HEK293 (cell line): ENCODE results near the gene KLK7.

Source experiments
- CTCF ChIA-PET: fragments of 350-600 bp; formaldehyde crosslinking; extraction: SDS; loops from one replicate; lab custom pipeline; 2021; ENCODE audit warnings: antibody characterized with exemption; lab: Yijun Ruan, JAX
- POLR2A ChIA-PET: fragments of 300-600 bp; formaldehyde crosslinking; extraction: SDS; loops from one replicate; lab custom pipeline; 2020; ENCODE audit warnings: antibody characterized with exemption, inconsistent platforms; lab: Yijun Ruan, JAX
- H3K27ac ChIP-seq: fragments of 200-500 bp; sonication (Bioruptor generic); 2 replicates; pipeline ENCODE4 v1.5.1; 2014; ENCODE audit warnings: low read depth, low read length, control low read depth, inconsistent platforms; ENCODE audit errors: extremely low read depth
- H3K36me3 ChIP-seq, 2 experiments: fragments of 200-500 bp in 1 of 2; sonication (Bioruptor generic) in 1 of 2; 1 replicate in 1 of 2; 2 replicates in 1 of 2; pipeline ENCODE4 v1.5.1; 2014 to 2017; ENCODE audit warnings: inconsistent platforms in 2 of 2, low read length in 2 of 2; ENCODE audit not compliant: control insufficient read depth in 2 of 2, insufficient read depth in 1 of 2
- H3K4me1 ChIP-seq: fragments of 200-500 bp; sonication (Bioruptor generic); 2 replicates; pipeline ENCODE4 v1.5.1; 2014; ENCODE audit warnings: mild to moderate bottlenecking, low read length, inconsistent platforms; ENCODE audit not compliant: control insufficient read depth, insufficient read depth
- H3K4me3 ChIP-seq: 2 replicates; pipeline ENCODE4 v1.5.1; 2011; ENCODE audit warnings: low read depth, mild to moderate bottlenecking, control low read depth, low read length, moderate library complexity
- H3K9me3 ChIP-seq: fragments of 200-500 bp; sonication (Bioruptor generic); 2 replicates; pipeline ENCODE4 v1.5.1; 2014; ENCODE audit warnings: low read depth, low read length, inconsistent platforms; ENCODE audit not compliant: control insufficient read depth, insufficient read depth
- BCL11B ChIP-seq: fragments of 450-650 bp; formaldehyde crosslinking; IDR thresholded peaks from 2 replicates; pipeline ENCODE4 v1.5.1; 2016; ENCODE audit warnings: low read depth, missing biosample characterization, missing genetic modification characterization
- EGR2 ChIP-seq: fragments of 450-650 bp; formaldehyde crosslinking; IDR thresholded peaks from 2 replicates; pipeline ENCODE4 v1.5.1; 2016; ENCODE audit warnings: low read depth, missing biosample characterization, missing genetic modification characterization
- GLI2 ChIP-seq: fragments of 450-650 bp; formaldehyde crosslinking; IDR thresholded peaks from 2 replicates; pipeline ENCODE4; 2017; ENCODE audit warnings: missing biosample characterization, missing genetic modification characterization, low read depth, borderline replicate concordance
- MYNN ChIP-seq: fragments of 450-650 bp; formaldehyde crosslinking; IDR thresholded peaks from 2 replicates; pipeline ENCODE4 v1.5.1; 2016; ENCODE audit warnings: missing biosample characterization, missing genetic modification characterization, borderline replicate concordance
- OVOL3 ChIP-seq: fragments of 450-650 bp; formaldehyde crosslinking; IDR thresholded peaks from 2 replicates; pipeline ENCODE4 v1.5.1; 2016; ENCODE audit warnings: missing biosample characterization, missing genetic modification characterization
- SALL2 ChIP-seq: fragments of 450-650 bp; formaldehyde crosslinking; IDR thresholded peaks from 2 replicates; pipeline ENCODE4 v1.5.0; 2017; ENCODE audit warnings: missing biosample characterization, mild to moderate bottlenecking, missing genetic modification characterization, borderline replicate concordance
- SETDB1 ChIP-seq: IDR thresholded peaks from one replicate; pipeline ENCODE4 v1.6.1; 2017; ENCODE audit warnings: mild to moderate bottlenecking, low read length, moderate library complexity, mixed read lengths; ENCODE audit not compliant: insufficient read length
- YY2 ChIP-seq: fragments of 450-650 bp; formaldehyde crosslinking; IDR thresholded peaks from 2 replicates; pipeline ENCODE4 v1.5.1; 2016; ENCODE audit warnings: missing biosample characterization, missing genetic modification characterization
- ZBTB7A ChIP-seq: fragments of 450-650 bp; formaldehyde crosslinking; IDR thresholded peaks from 2 replicates; pipeline ENCODE4 v1.5.1; 2016; ENCODE audit warnings: low read depth, missing biosample characterization, missing genetic modification characterization
- ZNF114 ChIP-seq: fragments of 450-650 bp; formaldehyde crosslinking; IDR thresholded peaks from 2 replicates; pipeline ENCODE4 v1.5.0; 2017; ENCODE audit warnings: missing biosample characterization, missing genetic modification characterization
- ZNF132 ChIP-seq: fragments of 450-650 bp; formaldehyde crosslinking; IDR thresholded peaks from 2 replicates; pipeline ENCODE4 v1.5.1; 2017; ENCODE audit warnings: missing biosample characterization, missing genetic modification characterization, borderline replicate concordance
- ZNF174 ChIP-seq: fragments of 450-650 bp; formaldehyde crosslinking; IDR thresholded peaks from 2 replicates; pipeline ENCODE4 v1.5.0; 2017; ENCODE audit warnings: missing biosample characterization, mild to moderate bottlenecking, missing genetic modification characterization
- ZNF19 ChIP-seq: fragments of 450-650 bp; formaldehyde crosslinking; IDR thresholded peaks from 2 replicates; pipeline ENCODE4; 2016; ENCODE audit warnings: missing biosample characterization, missing genetic modification characterization, low read depth
- ZNF23 ChIP-seq: fragments of 450-650 bp; formaldehyde crosslinking; IDR thresholded peaks from 2 replicates; pipeline ENCODE4 v1.5.1; 2016; ENCODE audit warnings: missing biosample characterization, missing genetic modification characterization, borderline replicate concordance
- ZNF274 ChIP-seq, 2 experiments: fragments of 200-500 bp in 1 of 2; fragments of 450-650 bp in 1 of 2; sonication (Bioruptor generic) in 1 of 2; formaldehyde crosslinking in 1 of 2; IDR thresholded peaks; 2 replicates each; pipeline versions ENCODE4 v1.5.1 to v1.6.1; 2014 to 2016; ENCODE audit warnings: borderline replicate concordance in 1 of 2, inconsistent platforms in 1 of 2, low read length in 1 of 2, missing biosample characterization in 1 of 2, missing genetic modification characterization in 1 of 2
- ZNF423 ChIP-seq: fragments of 450-650 bp; formaldehyde crosslinking; IDR thresholded peaks from 2 replicates; pipeline ENCODE4 v1.5.1; 2016; ENCODE audit warnings: missing biosample characterization, missing genetic modification characterization
- ZNF473 ChIP-seq: fragments of 450-650 bp; formaldehyde crosslinking; IDR thresholded peaks from 2 replicates; pipeline ENCODE4 v1.5.1; 2017; ENCODE audit warnings: missing biosample characterization, missing genetic modification characterization
- ZNF549 ChIP-seq: fragments of 450-650 bp; IDR thresholded peaks from 2 replicates; pipeline ENCODE4 v1.5.1; 2018; ENCODE audit warnings: missing biosample characterization, missing genetic modification characterization, mild to moderate bottlenecking, inconsistent platforms, moderate library complexity
- ZNF555 ChIP-seq: fragments of 450-650 bp; formaldehyde crosslinking; conservative IDR thresholded peaks from 2 replicates; pipeline ENCODE4 v1.5.1; 2017; ENCODE audit warnings: missing biosample characterization, mild to moderate bottlenecking, missing genetic modification characterization, inconsistent platforms
- ZNF571 ChIP-seq: fragments of 450-650 bp; formaldehyde crosslinking; IDR thresholded peaks from 2 replicates; pipeline ENCODE4 v1.5.0; 2017; ENCODE audit warnings: missing biosample characterization, missing genetic modification characterization
- ZNF654 ChIP-seq: fragments of 450-650 bp; formaldehyde crosslinking; IDR thresholded peaks from 2 replicates; pipeline ENCODE4 v1.5.1; 2016; ENCODE audit warnings: low read depth, missing biosample characterization, missing genetic modification characterization
- ZNF792 ChIP-seq: fragments of 450-650 bp; formaldehyde crosslinking; IDR thresholded peaks from 2 replicates; pipeline ENCODE4 v1.5.1; 2016; ENCODE audit warnings: missing biosample characterization, missing genetic modification characterization
- TF ChIP-seq, protein P1 (sequence below): fragments of 450-650 bp; formaldehyde crosslinking; IDR thresholded peaks from 2 replicates; pipeline ENCODE4 v1.5.1; 2016; ENCODE audit warnings: missing biosample characterization, missing genetic modification characterization
- TF ChIP-seq, protein P2 (sequence below): fragments of 450-650 bp; formaldehyde crosslinking; IDR thresholded peaks from 2 replicates; pipeline ENCODE4 v1.5.1; 2016; ENCODE audit warnings: missing biosample characterization, missing genetic modification characterization

Gene KLK7

DNA sequence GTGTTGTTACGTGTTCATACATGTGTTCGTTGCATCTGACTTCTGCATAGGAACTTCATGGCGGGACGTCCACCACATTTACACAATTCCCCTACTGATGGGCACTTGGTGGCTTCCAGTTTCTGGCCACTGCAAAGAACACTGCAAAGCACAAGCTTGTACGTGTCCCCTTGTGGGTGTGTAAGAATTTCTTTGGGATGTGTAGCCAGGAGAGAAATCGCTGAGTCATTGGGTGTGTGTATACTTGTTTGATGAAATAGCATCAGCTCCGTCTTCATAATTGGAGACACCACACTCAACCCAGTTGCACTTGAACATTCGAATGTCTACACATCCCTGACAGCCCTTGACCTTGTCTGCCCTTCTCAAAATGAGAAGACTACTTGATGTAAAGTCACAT is 50.1 kb downstream of the KLK7 start:
- no peak overlapping the region for H3K27ac ChIP-seq
- TF ChIP-seq BCL11B (tag by site-specific recombination) (no peak), GLI2 (tag by site-specific recombination) (no peak), ZNF132 (no peak), SALL2 (tag by site-specific recombination) (no peak), ZNF274 (IDR thresholded peaks at IDR 0.05; ENCODE audit: low read length) (no peak), ZNF274 (tag by site-specific recombination; IDR thresholded peaks at IDR 0.05; ENCODE audit: borderline replicate concordance) (no peak), EGR2 (no peak), ZNF114 (tag by site-specific recombination) (no peak), OVOL3 (tag by site-specific recombination) (no peak), ZNF19 (tag by site-specific recombination) (no peak), ZNF174 (tag by site-specific recombination) (no peak), YY2 (no peak), ZNF571 (tag by site-specific recombination) (no peak), ZBTB7A (tag by site-specific recombination) (no peak), ZNF792 (tag by site-specific recombination) (no peak), ZNF23 (tag by site-specific recombination) (no peak), ZNF473 (tag by site-specific recombination) (no peak)
- TF ChIP-seq, protein P1, sequence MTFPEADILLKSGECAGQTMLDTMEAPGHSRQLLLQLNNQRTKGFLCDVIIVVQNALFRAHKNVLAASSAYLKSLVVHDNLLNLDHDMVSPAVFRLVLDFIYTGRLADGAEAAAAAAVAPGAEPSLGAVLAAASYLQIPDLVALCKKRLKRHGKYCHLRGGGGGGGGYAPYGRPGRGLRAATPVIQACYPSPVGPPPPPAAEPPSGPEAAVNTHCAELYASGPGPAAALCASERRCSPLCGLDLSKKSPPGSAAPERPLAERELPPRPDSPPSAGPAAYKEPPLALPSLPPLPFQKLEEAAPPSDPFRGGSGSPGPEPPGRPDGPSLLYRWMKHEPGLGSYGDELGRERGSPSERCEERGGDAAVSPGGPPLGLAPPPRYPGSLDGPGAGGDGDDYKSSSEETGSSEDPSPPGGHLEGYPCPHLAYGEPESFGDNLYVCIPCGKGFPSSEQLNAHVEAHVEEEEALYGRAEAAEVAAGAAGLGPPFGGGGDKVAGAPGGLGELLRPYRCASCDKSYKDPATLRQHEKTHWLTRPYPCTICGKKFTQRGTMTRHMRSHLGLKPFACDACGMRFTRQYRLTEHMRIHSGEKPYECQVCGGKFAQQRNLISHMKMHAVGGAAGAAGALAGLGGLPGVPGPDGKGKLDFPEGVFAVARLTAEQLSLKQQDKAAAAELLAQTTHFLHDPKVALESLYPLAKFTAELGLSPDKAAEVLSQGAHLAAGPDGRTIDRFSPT (tag by site-specific recombination) = no peak
- TF ChIP-seq, protein P2, sequence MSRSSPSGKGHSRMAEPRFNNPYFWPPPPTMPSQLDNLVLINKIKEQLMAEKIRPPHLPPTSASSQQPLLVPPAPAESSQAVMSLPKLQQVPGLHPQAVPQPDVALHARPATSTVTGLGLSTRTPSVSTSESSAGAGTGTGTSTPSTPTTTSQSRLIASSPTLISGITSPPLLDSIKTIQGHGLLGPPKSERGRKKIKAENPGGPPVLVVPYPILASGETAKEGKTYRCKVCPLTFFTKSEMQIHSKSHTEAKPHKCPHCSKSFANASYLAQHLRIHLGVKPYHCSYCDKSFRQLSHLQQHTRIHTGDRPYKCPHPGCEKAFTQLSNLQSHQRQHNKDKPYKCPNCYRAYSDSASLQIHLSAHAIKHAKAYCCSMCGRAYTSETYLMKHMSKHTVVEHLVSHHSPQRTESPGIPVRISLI = no peak
- TF ChIP-seq, all 188 proteins: peak for 0
- H3K9me3 ChIP-seq = no peaks in the 10 kb centered on the region
- no peak overlapping the region for H3K4me3 ChIP-seq
- ChIA-PET POLR2A (interaction anchor here (0.6 kb wide), 1 partner anchor 21 kb away, joined by 4 read pairs; no protein-coding TSS in a partner anchor), CTCF (interaction anchor here (0.9 to 4.3 kb wide), 6 partner anchors 12 to 226 kb away, joined by 3 to 33 read pairs (median 4); no protein-coding TSS in a partner anchor)
- H3K4me1 ChIP-seq = no peaks in the 10 kb centered on the region
- H3K36me3 ChIP-seq = no peaks in the 10 kb centered on the region

DNA sequence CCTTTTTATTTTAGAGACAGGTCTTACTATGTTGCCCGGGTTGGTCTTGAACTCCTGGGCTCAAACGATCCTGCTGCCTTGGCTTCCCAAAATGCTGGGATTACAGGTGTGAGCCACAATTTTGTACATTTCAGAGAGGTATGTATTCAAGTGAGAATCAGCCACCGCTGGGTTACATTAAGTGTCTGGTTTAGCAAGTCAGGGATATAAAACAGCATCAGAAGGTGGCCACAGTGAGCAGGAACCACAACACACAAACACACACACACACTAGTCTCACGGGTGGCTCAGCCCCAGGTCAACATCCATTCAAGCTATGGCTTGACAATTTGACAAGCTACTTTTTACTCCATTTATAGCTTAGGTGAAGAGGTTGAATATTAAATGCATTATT is 51.0 kb downstream of the KLK7 start:
- Histone ChIP-seq H3K4me3 (no peak overlapping the region), H3K27ac (no peak overlapping the region), H3K4me1 (no peaks in the 10 kb centered on the region), H3K36me3 (no peaks in the 10 kb centered on the region), H3K9me3 (no peaks in the 10 kb centered on the region)
- TF ChIP-seq ZNF549 (tag by site-specific recombination) (no peak), GLI2 (tag by site-specific recombination) (no peak), MYNN (tag by site-specific recombination) (no peak), ZNF555 (tag by site-specific recombination) (no peak), ZNF654 (no peak), OVOL3 (tag by site-specific recombination) (no peak), SETDB1 (no peak), ZNF423 (tag by site-specific recombination) (no peak), BCL11B (tag by site-specific recombination) (no peak), ZNF174 (tag by site-specific recombination) (no peak)
- ChIA-PET POLR2A (no interaction called here), CTCF (interaction anchor here (0.6 to 4.3 kb wide), 4 partner anchors 11 to 162 kb away, joined by 3 to 33 read pairs (median 5); no protein-coding TSS in a partner anchor)
